ENCODE results near the gene CNPY4. TPM values are rescaled to one million over a fixed set of nuclear protein-coding genes. Genes with fewer than 3 reads are reported as not detected.
"Not testable (repeated sequence)": the region's sequence is repeated elsewhere in the genome, so short reads cannot be mapped to it uniquely, and the experiment has no call there.

Gene CNPY4
- total and polyA plus RNA-seq, 2 donors = 19.0 to 27.9 TPM

DNA sequence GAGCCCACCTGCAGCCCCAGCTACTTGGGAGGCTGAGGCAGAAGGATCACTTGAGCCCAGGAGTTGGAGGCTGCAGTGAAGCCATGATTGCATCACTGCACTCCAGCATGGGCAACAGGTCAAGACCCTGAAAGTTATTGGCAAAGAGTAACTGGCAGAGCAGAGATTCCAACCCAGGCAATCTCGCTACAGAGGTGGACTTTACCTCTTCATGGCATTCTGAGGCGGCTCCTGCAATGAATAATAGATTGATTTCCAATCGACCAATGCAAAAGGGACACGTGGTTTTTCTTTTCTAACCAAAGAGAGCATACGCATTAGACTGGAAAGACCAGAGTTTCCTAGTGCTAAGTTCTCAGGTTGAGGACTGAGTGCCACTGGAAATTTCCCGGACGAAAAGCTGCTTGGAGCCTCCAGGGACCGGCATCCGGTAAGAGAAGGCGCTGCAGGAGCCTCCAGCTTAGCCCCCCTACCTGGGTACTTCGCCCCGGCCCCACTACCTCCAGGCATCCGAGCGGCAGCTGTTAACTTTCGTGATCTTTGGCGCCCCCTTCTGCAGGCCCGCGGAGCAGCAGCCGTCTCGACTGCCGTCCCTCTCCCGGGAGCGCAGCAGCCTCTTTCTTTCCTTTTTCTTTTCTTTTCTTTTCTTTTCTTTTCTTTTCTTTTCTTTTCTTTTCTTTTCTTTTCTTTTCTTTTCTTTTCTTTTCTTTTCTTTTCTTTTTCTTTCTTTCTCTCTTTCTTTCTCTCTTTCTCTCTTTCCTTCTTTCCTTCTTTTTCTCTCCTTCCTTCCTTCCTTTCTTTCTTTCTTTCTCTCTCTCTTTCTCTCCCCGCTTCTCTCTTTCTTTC lies 11.4 kb downstream of the CNPY4 start:
- peak overlapping the region in 1 of 2 donors; percentile 18 for H3K27ac ChIP-seq (ENCODE audit: low read depth in 1 of 2, low read length in 1 of 2)
- DNase-seq (ENCODE audit: low read depth in 6 of 9, low spot score in 9 of 9) = peak in 8 of 9 donors; percentile 58 to 88 (median 80)
- H3K27me3 ChIP-seq (ENCODE audit: control insufficient read depth in 2 of 2, insufficient read depth in 1 of 2, low read length in 1 of 2) = no peaks in the 10 kb centered on the region
- WGBS = 16% methylated on average over 24 of the region's 24 CpGs
- no peak overlapping the region for H3K4me3 ChIP-seq (ENCODE audit: low read length in 2 of 2)
- H3K9me3 ChIP-seq (ENCODE audit: control insufficient read depth in 2 of 2, insufficient read depth in 1 of 2, low read length in 1 of 2) = no peaks in the 10 kb centered on the region
- peaks cover 8 to 40% of the 10 kb centered on the region in 2 donors for H3K4me1 ChIP-seq (ENCODE audit: control insufficient read depth in 2 of 2, insufficient read depth in 2 of 2, low read length in 2 of 2)
- no peaks in the 10 kb centered on the region for H3K36me3 ChIP-seq (ENCODE audit: control insufficient read depth in 2 of 2, insufficient read depth in 2 of 2, low read length in 1 of 2)

DNA sequence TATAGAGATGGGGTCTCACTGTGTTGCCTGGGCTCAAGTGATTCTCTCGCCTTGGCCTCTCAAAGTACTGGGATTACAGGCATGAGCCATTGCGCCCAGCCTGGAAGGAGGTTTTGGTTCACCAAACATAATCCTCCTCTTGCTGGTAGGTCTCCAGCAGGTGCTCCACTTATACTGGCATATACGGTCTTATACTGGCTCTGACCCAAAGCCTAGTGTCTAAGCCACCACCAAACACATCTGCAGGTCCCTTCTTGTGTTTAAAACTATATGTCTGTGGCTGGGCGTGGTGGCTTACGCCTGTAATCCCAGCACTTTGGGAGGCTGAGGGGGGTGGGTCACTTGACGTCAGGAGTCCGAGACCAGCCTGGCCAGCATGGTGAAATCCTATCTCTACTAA lies 12.7 kb downstream of the CNPY4 start:
- 79% methylated on average over 7 of the region's 7 CpGs for WGBS
- no peaks in the 10 kb centered on the region for H3K36me3 ChIP-seq (ENCODE audit: control insufficient read depth in 2 of 2, insufficient read depth in 2 of 2, low read length in 1 of 2)
- H3K4me3 ChIP-seq (ENCODE audit: low read length in 2 of 2) = no peak overlapping the region
- no peak for DNase-seq (ENCODE audit: low read depth in 6 of 9, low spot score in 9 of 9)
- no peak overlapping the region for H3K27ac ChIP-seq (ENCODE audit: low read depth in 1 of 2, low read length in 1 of 2)
- H3K27me3 ChIP-seq (ENCODE audit: control insufficient read depth in 2 of 2, insufficient read depth in 1 of 2, low read length in 1 of 2) = no peaks in the 10 kb centered on the region
- peaks cover 8 to 35% of the 10 kb centered on the region in 2 donors for H3K4me1 ChIP-seq (ENCODE audit: control insufficient read depth in 2 of 2, insufficient read depth in 2 of 2, low read length in 2 of 2)
- no peaks in the 10 kb centered on the region for H3K9me3 ChIP-seq (ENCODE audit: control insufficient read depth in 2 of 2, insufficient read depth in 1 of 2, low read length in 1 of 2)

DNA sequence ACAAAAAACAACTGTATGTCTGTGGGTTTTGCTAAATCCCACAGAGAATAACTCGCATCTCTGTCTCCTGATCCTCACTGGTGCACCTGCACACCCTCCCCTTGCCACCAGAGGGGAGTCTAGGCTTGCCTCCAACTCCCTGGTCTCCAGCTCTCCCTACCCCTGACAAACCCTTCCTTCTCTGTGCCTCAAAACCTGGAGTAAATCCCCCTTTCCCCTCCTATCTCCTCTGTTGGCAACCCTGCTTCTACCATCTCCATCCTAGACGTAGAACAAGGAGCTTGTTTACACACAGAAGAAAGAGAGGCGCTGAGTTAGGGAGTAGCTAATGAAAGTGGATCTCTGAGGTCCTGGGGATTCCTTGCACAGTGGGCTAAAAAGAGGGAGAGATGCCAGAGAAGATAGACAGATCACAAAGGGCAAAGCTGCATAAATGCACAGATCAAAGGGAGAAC lies 13.3 kb downstream of the CNPY4 start:
- Histone ChIP-seq H3K27ac (ENCODE audit: low read depth in 1 of 2, low read length in 1 of 2) (no peak overlapping the region), H3K36me3 (ENCODE audit: control insufficient read depth in 2 of 2, insufficient read depth in 2 of 2, low read length in 1 of 2) (no peaks in the 10 kb centered on the region), H3K27me3 (ENCODE audit: control insufficient read depth in 2 of 2, insufficient read depth in 1 of 2, low read length in 1 of 2) (no peaks in the 10 kb centered on the region), H3K4me3 (ENCODE audit: low read length in 2 of 2) (no peak overlapping the region), H3K4me1 (ENCODE audit: control insufficient read depth in 2 of 2, insufficient read depth in 2 of 2, low read length in 2 of 2) (peaks cover 8 to 36% of the 10 kb centered on the region in 2 donors), H3K9me3 (ENCODE audit: control insufficient read depth in 2 of 2, insufficient read depth in 1 of 2, low read length in 1 of 2) (no peaks in the 10 kb centered on the region)
- WGBS = 44% methylated on average over 3 of the region's 3 CpGs
- DNase-seq (ENCODE audit: low read depth in 6 of 9, low spot score in 9 of 9) = peak in 6 of 9 donors; percentile 65 to 88 (median 70)

DNA sequence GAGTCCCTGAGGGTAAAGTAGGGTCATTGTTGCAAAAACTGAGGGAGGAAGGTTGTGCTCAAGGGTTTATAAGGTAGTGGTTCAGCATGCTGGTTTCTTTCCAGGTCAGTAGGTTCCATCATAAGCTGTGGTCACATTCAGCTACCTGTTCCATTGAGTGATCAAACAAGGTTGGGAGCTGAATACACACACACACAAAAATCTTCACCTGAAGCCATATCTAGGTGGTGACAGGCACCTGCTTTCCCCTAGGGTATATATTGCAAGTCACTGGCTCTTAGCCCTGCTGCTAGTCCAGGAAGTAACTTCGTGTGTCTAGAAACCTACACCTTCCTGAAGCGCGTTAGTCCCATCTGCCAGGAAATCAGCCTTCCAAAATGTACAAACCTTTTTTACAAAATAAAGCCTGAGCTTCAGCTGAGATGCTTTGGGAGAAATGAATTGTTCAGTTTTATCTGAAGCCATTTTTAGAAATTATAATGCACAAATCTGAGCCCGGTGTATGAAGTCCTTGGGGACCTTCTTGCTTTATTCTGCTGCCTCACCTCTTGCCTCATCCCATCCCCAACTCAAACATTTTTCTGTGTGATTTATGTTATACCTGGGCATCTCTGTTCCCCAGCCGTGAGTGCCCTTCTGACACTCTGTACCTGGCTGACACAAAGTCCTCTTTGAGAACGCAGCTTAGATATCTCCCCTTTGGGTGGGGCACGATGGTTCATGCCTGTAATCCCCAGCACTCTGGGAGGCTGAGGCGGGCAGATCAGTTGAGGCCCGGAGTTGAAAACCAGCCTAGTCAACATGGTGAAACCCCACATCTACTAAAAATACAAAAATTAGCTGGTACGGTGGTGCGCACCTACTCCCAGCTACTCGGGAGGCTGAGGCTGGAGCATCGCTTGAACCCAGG lies 18.7 kb downstream of the CNPY4 start:
- H3K36me3 ChIP-seq (ENCODE audit: control insufficient read depth in 2 of 2, insufficient read depth in 2 of 2, low read length in 1 of 2) = no peaks in the 10 kb centered on the region
- H3K27me3 ChIP-seq (ENCODE audit: control insufficient read depth in 2 of 2, insufficient read depth in 1 of 2, low read length in 1 of 2) = no peaks in the 10 kb centered on the region
- H3K4me1 ChIP-seq (ENCODE audit: control insufficient read depth in 2 of 2, insufficient read depth in 2 of 2, low read length in 2 of 2) = peaks cover 4 to 16% of the 10 kb centered on the region in 2 donors
- peak in 2 of 9 donors; percentile 33 to 64 for DNase-seq (ENCODE audit: low read depth in 6 of 9, low spot score in 9 of 9)
- peak overlapping the region; percentile 46 to 72 for H3K27ac ChIP-seq (ENCODE audit: low read depth in 1 of 2, low read length in 1 of 2)
- H3K4me3 ChIP-seq (ENCODE audit: low read length in 2 of 2) = no peak overlapping the region
- WGBS = 75% methylated on average over 13 of the region's 13 CpGs
- no peaks in the 10 kb centered on the region for H3K9me3 ChIP-seq (ENCODE audit: control insufficient read depth in 2 of 2, insufficient read depth in 1 of 2, low read length in 1 of 2)

DNA sequence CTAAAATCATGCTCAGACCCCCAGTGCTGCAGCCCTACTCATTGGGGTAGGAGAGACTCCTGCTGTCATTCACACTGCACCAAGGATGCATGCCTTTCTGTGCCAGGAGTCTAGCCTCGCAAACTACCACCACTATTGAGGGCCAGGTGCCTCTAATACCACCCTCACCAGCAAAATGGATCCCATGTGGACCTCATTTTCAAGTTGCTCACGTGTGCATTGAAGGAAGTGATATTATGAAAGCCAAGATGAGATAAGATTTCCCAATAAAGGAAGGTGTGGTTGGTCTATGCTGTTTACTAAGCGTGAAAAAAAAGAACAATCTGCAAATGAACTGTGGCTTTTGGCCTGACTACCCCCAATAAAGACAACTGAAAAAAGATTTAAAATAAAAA lies 22.1 kb downstream of the CNPY4 start:
- H3K36me3 ChIP-seq (ENCODE audit: control insufficient read depth in 2 of 2, insufficient read depth in 2 of 2, low read length in 1 of 2) = no peaks in the 10 kb centered on the region
- WGBS = 65% methylated on average over 3 of the region's 3 CpGs
- no peaks in the 10 kb centered on the region for H3K27me3 ChIP-seq (ENCODE audit: control insufficient read depth in 2 of 2, insufficient read depth in 1 of 2, low read length in 1 of 2)
- no peak overlapping the region for H3K27ac ChIP-seq (ENCODE audit: low read depth in 1 of 2, low read length in 1 of 2)
- no peak for DNase-seq (ENCODE audit: low read depth in 6 of 9, low spot score in 9 of 9)
- no peak overlapping the region for H3K4me3 ChIP-seq (ENCODE audit: low read length in 2 of 2)
- H3K4me1 ChIP-seq (ENCODE audit: control insufficient read depth in 2 of 2, insufficient read depth in 2 of 2, low read length in 2 of 2) = peaks cover 4 to 15% of the 10 kb centered on the region in 2 donors
- H3K9me3 ChIP-seq (ENCODE audit: control insufficient read depth in 2 of 2, insufficient read depth in 1 of 2, low read length in 1 of 2) = no peaks in the 10 kb centered on the region

DNA sequence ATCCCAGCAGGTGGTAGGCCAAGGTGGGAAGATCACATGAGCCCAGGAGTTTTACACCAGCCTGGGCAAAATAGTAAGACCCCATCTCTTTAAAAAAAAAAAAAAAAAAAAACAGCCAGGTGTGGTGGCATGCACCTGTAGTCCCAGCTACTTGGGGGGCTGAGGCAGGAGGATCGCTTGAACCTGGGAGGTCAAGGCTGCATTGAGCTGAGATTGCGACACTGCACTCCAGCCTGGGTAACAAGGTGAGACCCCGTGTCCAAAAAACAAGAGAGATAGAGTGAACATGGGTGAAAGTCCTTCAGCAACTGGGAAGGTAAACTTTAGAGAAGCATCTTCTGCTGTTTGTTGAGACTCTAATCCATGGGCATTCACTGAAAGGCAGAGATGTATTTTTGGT lies 23.0 kb downstream of the CNPY4 start:
- H3K27ac ChIP-seq (ENCODE audit: low read depth in 1 of 2, low read length in 1 of 2) = no peak overlapping the region
- no peaks in the 10 kb centered on the region for H3K9me3 ChIP-seq (ENCODE audit: control insufficient read depth in 2 of 2, insufficient read depth in 1 of 2, low read length in 1 of 2)
- DNase-seq (ENCODE audit: low read depth in 6 of 9, low spot score in 9 of 9) = no peak
- H3K4me3 ChIP-seq (ENCODE audit: low read length in 2 of 2) = no peak overlapping the region
- no peaks in the 10 kb centered on the region for H3K36me3 ChIP-seq (ENCODE audit: control insufficient read depth in 2 of 2, insufficient read depth in 2 of 2, low read length in 1 of 2)
- no peaks in the 10 kb centered on the region for H3K27me3 ChIP-seq (ENCODE audit: control insufficient read depth in 2 of 2, insufficient read depth in 1 of 2, low read length in 1 of 2)
- peaks cover 4 to 15% of the 10 kb centered on the region in 2 donors for H3K4me1 ChIP-seq (ENCODE audit: control insufficient read depth in 2 of 2, insufficient read depth in 2 of 2, low read length in 2 of 2)
- WGBS = 98% methylated on average over 3 of the region's 3 CpGs

DNA sequence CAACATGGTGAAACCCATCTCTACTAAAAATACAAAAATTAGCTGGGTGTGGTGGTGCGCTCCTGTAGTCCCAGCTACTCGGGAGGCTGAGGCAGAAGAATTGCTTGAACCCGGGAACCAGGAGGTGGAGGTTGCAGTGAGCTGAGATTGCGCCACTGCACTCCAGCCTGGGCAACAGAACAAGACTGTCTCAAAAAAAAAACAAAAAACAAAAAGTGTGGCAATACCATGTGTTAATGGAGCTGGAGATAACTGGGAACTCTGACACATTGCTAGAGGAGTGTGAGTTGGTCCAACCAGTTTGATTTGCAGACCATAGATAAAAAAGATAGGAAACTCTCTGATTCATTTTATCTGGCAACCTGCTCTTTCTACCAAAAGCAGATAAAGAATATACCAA lies 26.9 kb downstream of the CNPY4 start:
- not testable (repeated sequence) for DNase-seq (ENCODE audit: low read depth in 6 of 9, low spot score in 9 of 9); H3K9me3 ChIP-seq (ENCODE audit: control insufficient read depth in 2 of 2, insufficient read depth in 1 of 2, low read length in 1 of 2)

DNA sequence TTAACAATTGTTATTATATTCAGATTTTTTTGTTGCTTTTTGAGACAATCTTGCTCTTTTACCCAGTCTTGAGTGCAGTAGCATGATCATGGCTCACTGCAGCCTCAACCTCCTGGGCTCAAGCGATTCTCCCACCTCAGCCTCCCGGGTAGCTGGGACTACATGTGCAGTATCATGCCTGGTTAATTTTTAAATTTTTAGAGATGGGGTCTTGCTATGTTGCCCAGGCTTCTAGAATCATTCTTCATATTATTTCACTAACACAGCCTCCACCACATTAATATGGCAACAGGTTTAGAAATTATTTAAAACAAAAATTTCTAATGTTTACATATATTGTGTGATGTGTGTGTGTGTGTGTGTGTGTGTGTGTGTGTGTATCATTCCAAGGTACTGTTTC lies 27.8 kb downstream of the CNPY4 start:
- Histone ChIP-seq H3K36me3 (ENCODE audit: control insufficient read depth in 2 of 2, insufficient read depth in 2 of 2, low read length in 1 of 2) (peaks cover 0 to 6% of the 10 kb centered on the region in 2 donors), H3K27ac (ENCODE audit: low read depth in 1 of 2, low read length in 1 of 2) (no peak overlapping the region), H3K27me3 (ENCODE audit: control insufficient read depth in 2 of 2, insufficient read depth in 1 of 2, low read length in 1 of 2) (no peaks in the 10 kb centered on the region), H3K4me3 (ENCODE audit: low read length in 2 of 2) (no peak overlapping the region), H3K9me3 (ENCODE audit: control insufficient read depth in 2 of 2, insufficient read depth in 1 of 2, low read length in 1 of 2) (no peaks in the 10 kb centered on the region), H3K4me1 (ENCODE audit: control insufficient read depth in 2 of 2, insufficient read depth in 2 of 2, low read length in 2 of 2) (peaks cover 9 to 20% of the 10 kb centered on the region in 2 donors)
- whole genome bisulfite sequencing = over 99% methylated on average over 2 of the region's 2 CpGs
- DNase-seq (ENCODE audit: low read depth in 6 of 9, low spot score in 9 of 9) = no peak

More for the DNA sequence above, 26.9 kb downstream of the CNPY4 start:
- not testable (repeated sequence) for H3K27me3 ChIP-seq (ENCODE audit: control insufficient read depth in 2 of 2, insufficient read depth in 1 of 2, low read length in 1 of 2); H3K36me3 ChIP-seq (ENCODE audit: control insufficient read depth in 2 of 2, insufficient read depth in 2 of 2, low read length in 1 of 2); H3K4me3 ChIP-seq (ENCODE audit: low read length in 2 of 2); H3K27ac ChIP-seq (ENCODE audit: low read depth in 1 of 2, low read length in 1 of 2)
- peaks cover 9 to 19% of the 10 kb centered on the region in 2 donors for H3K4me1 ChIP-seq (ENCODE audit: control insufficient read depth in 2 of 2, insufficient read depth in 2 of 2, low read length in 2 of 2)
- WGBS = 98% methylated on average over 4 of the region's 4 CpGs

DNA sequence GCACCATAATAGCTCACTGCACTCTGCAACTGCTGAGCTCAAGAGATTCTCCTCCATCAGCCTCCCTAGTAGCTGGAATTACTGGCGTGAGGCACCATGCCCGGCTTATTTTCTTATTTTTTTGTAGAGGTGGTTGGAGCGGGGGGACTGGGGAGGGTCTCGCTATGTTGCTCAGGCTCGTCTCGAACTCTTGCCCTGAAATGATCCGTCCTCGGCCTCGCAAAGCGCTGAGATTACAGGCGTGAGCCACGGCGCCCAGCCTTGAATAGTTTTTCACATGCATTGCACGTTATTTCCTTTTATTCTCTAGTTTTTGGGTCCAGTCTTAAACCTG lies 28.8 kb downstream of the CNPY4 start:
- 20% methylated on average over 14 of the region's 14 CpGs for WGBS
- Histone ChIP-seq H3K27me3 (ENCODE audit: control insufficient read depth in 2 of 2, insufficient read depth in 1 of 2, low read length in 1 of 2) (no peaks in the 10 kb centered on the region), H3K4me3 (ENCODE audit: low read length in 2 of 2) (peak overlapping the region; percentile 60 to 78), H3K27ac (ENCODE audit: low read depth in 1 of 2, low read length in 1 of 2) (peak overlapping the region; percentile 93 to 94), H3K4me1 (ENCODE audit: control insufficient read depth in 2 of 2, insufficient read depth in 2 of 2, low read length in 2 of 2) (peaks cover 9 to 20% of the 10 kb centered on the region in 2 donors), H3K9me3 (ENCODE audit: control insufficient read depth in 2 of 2, insufficient read depth in 1 of 2, low read length in 1 of 2) (no peaks in the 10 kb centered on the region), H3K36me3 (ENCODE audit: control insufficient read depth in 2 of 2, insufficient read depth in 2 of 2, low read length in 1 of 2) (peaks cover 2 to 15% of the 10 kb centered on the region in 2 donors)
- DNase-seq (ENCODE audit: low read depth in 6 of 9, low spot score in 9 of 9) = no peak
